Activated CD8-positive, alpha-beta T cell treated with anti-CD3 and anti-CD28 coated beads, Interleukin-2, amount 10 ng/mL, durations not matched to agents 7 days and 5 days (primary cell): ENCODE data around the gene TMPRSS4. TPM values are rescaled to one million over a fixed set of nuclear protein-coding genes. Genes with fewer than 3 reads are reported as not detected.

ENCODE experiments used
- ATAC-seq: fragments of 150-1000 bp; cut with Tn5 transposase; one replicate; pipeline ENCODE4 v1.10.0; 2021; ENCODE audit warnings: moderate library complexity
- CTCF ChIA-PET: fragments of 350-600 bp; sonication (Branson Sonifier 250); formaldehyde crosslinking; loops from one replicate; lab custom pipeline; 2021; ENCODE audit warnings: antibody characterized with exemption; lab: Charles Lee
- POLR2A ChIA-PET: fragments of 350-600 bp; sonication (Branson Sonifier 250); formaldehyde crosslinking; loops from one replicate; lab custom pipeline; 2021; ENCODE audit warnings: antibody characterized with exemption; lab: Charles Lee
- DNase-seq: peaks from one replicate; pipeline ENCODE4 v3.0.0-alpha.2; 2020
- H3K27ac Mint-ChIP-seq: one replicate; pipeline ENCODE4 v1.8.0; 2021; ENCODE audit warnings: mild to moderate bottlenecking, mixed read lengths
- H3K27me3 Mint-ChIP-seq: one replicate; pipeline ENCODE4 v1.8.0; 2021; ENCODE audit warnings: low read depth, mixed read lengths
- H3K36me3 Mint-ChIP-seq: one replicate; pipeline ENCODE4 v1.8.0; 2021; ENCODE audit warnings: low read depth, mixed read lengths
- H3K4me1 Mint-ChIP-seq: one replicate; pipeline ENCODE4 v1.8.0; 2021; ENCODE audit warnings: low read depth, mixed read lengths
- H3K4me3 Mint-ChIP-seq: one replicate; pipeline ENCODE4 v1.8.0; 2021; ENCODE audit warnings: mild to moderate bottlenecking, mixed read lengths
- H3K9me3 Mint-ChIP-seq: one replicate; pipeline ENCODE4 v1.8.0; 2022; ENCODE audit warnings: mixed read lengths; ENCODE audit not compliant: insufficient read depth
- total RNA-seq, 2 experiments: library from RNA; stranded (reverse); gene quantifications; one replicate each; pipeline ENCODE4 v1.2.3, GENCODE V29; 2021

The TMPRSS4 gene
- total RNA-seq, 2 experiments from 2014 or later = 0.37 to 0.50 TPM

GRCh38 chr11:118082880-118083552 lies 6.1 kb downstream of the TMPRSS4 start:
- ChIA-PET POLR2A (interaction anchor here (0.7 kb wide), 1 partner anchor 59 kb away, joined by 3 read pairs; no protein-coding TSS in a partner anchor), CTCF (no interaction called here)
- H3K27me3 Mint-ChIP-seq = peaks cover 8% of the 10 kb centered on the region
- ATAC-seq (no peak), DNase-seq (no peak)
- H3K4me1 Mint-ChIP-seq = no peaks in the 10 kb centered on the region
- H3K9me3 Mint-ChIP-seq = peaks cover 17% of the 10 kb centered on the region
- no peak overlapping the region for H3K27ac Mint-ChIP-seq
- no peak overlapping the region for H3K4me3 Mint-ChIP-seq
- H3K36me3 Mint-ChIP-seq = peaks cover 6% of the 10 kb centered on the region

DNA sequence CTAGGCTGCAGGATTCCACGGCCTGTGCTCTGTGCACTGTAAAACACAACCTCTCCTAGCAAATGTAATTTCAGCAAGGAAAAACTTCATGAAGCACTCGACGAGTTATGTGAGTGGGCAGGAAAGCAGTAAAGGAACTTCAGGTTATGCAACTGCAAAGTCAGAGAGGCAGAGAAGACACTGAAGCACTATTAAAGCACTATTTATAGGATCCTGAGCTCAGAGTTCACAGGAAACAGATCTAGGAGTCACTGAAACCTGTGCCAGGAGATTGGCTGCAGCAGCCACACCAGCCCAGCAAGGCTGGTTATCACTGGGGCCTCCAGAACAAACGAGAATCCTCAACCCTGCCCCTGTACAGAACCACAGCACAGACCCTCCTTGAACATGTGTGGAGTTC lies 7.4 kb downstream of the TMPRSS4 start:
- peaks cover 23% of the 10 kb centered on the region for H3K9me3 Mint-ChIP-seq
- peaks cover 6% of the 10 kb centered on the region for H3K27me3 Mint-ChIP-seq
- DNase-seq (no peak), ATAC-seq (no peak)
- ChIA-PET POLR2A (no interaction called here), CTCF (no interaction called here)
- no peak overlapping the region for H3K27ac Mint-ChIP-seq
- no peak overlapping the region for H3K4me3 Mint-ChIP-seq
- H3K36me3 Mint-ChIP-seq = peaks cover 7% of the 10 kb centered on the region
- no peaks in the 10 kb centered on the region for H3K4me1 Mint-ChIP-seq

- H3K4me3 Mint-ChIP-seq = no peak overlapping the region
- H3K4me1 Mint-ChIP-seq = no peaks in the 10 kb centered on the region
- peaks cover 7% of the 10 kb centered on the region for H3K36me3 Mint-ChIP-seq
- peaks cover 6% of the 10 kb centered on the region for H3K27me3 Mint-ChIP-seq
- ChIA-PET CTCF (no interaction called here), POLR2A (no interaction called here)
- peaks cover 23% of the 10 kb centered on the region for H3K9me3 Mint-ChIP-seq
- no peak overlapping the region for H3K27ac Mint-ChIP-seq
- no peak for ATAC-seq
- DNase-seq = no peak
These were observed 7.8 kb downstream of the TMPRSS4 start for GRCh38 chr11:118084656-118085055.

- Mint-ChIP-seq H3K4me3 (no peak within 1 kb of the TSS), H3K27me3 (peaks cover 5% of the 10 kb centered on the region), H3K4me1 (no peaks in the 10 kb centered on the region), H3K27ac (no peak within 1 kb of the TSS), H3K36me3 (peaks cover 7% of the 10 kb centered on the region), H3K9me3 (peaks cover 23% of the 10 kb centered on the region)
- CTCF ChIA-PET = interaction anchor here (0.6 to 0.8 kb wide), 2 partner anchors 140 to 731 kb away, joined by 3 read pairs; no protein-coding TSS in a partner anchor
- ATAC-seq (no peak), DNase-seq (no peak)
- POLR2A ChIA-PET = no interaction called here
These were observed 10.3 kb downstream of the TMPRSS4 start, which contains the start of gene SMIM35 for GRCh38 chr11:118086913-118087768. TSS of gene SMIM35 (minus strand) at chr11:118086963. CDS start at chr11:118086757, 206 bp downstream.

GRCh38 chr11:118087931-118088330 lies 11.1 kb downstream of the TMPRSS4 start:
- peaks cover 7% of the 10 kb centered on the region for H3K36me3 Mint-ChIP-seq
- DNase-seq = no peak
- H3K9me3 Mint-ChIP-seq = peaks cover 23% of the 10 kb centered on the region
- POLR2A ChIA-PET = no interaction called here
- no peak overlapping the region for H3K4me3 Mint-ChIP-seq
- H3K4me1 Mint-ChIP-seq = no peaks in the 10 kb centered on the region
- ATAC-seq = no peak
- CTCF ChIA-PET = no interaction called here
- H3K27ac Mint-ChIP-seq = no peak overlapping the region
- H3K27me3 Mint-ChIP-seq = peaks cover 5% of the 10 kb centered on the region

- ChIA-PET CTCF (no interaction called here), POLR2A (no interaction called here)
- ATAC-seq (no peak), DNase-seq (no peak)
- Mint-ChIP-seq H3K4me1 (no peaks in the 10 kb centered on the region), H3K27ac (no peak overlapping the region), H3K9me3 (peaks cover 23% of the 10 kb centered on the region), H3K36me3 (peaks cover 7% of the 10 kb centered on the region), H3K27me3 (peaks cover 7% of the 10 kb centered on the region), H3K4me3 (no peak overlapping the region)
These were observed 11.7 kb downstream of the TMPRSS4 start for GRCh38 chr11:118088531-118088930.

DNA sequence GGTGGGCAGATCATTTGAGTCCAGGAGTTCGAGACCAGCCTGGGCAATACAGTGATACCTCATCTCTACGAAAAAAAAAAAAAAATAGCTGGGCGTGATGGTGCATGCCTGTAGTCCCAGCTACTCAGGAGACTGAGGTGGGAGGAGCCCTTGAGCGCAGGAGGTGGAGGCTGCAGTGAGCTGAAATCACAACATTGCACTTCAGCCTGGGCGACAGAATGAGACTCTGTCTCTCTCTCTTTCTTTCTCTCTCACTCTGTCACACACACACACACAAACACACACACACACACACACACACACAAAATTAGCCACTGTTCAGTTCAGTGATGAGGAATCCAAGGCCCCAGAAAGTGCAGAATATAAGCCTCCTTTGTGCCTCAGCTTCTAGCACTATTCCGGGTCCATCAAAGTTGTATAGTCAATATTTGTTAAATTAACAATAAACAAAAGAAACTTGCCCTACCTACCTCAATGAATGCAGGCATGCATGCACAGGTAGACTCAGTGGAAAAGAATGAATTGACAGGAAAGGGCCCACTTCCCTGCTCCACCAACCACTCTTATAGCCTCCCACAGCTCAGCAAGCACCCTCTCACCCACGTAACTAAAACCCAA lies 13.8 kb downstream of the TMPRSS4 start:
- no peaks in the 10 kb centered on the region for H3K4me1 Mint-ChIP-seq
- H3K27ac Mint-ChIP-seq = no peak overlapping the region
- H3K4me3 Mint-ChIP-seq = no peak overlapping the region
- ATAC-seq (no peak), DNase-seq (no peak)
- H3K36me3 Mint-ChIP-seq = peaks cover 7% of the 10 kb centered on the region
- POLR2A ChIA-PET = no interaction called here
- peaks cover 23% of the 10 kb centered on the region for H3K9me3 Mint-ChIP-seq
- CTCF ChIA-PET = interaction anchor here (0.6 kb wide), 1 partner anchor 17 kb away, joined by 3 read pairs; no protein-coding TSS in a partner anchor
- H3K27me3 Mint-ChIP-seq = peaks cover 8% of the 10 kb centered on the region

- peaks cover 18% of the 10 kb centered on the region for H3K9me3 Mint-ChIP-seq
- no peak overlapping the region for H3K4me3 Mint-ChIP-seq
- H3K36me3 Mint-ChIP-seq = peaks cover 5% of the 10 kb centered on the region
- ChIA-PET CTCF (interaction anchor here (0.7 kb wide), 1 partner anchor 38 kb away, joined by 3 read pairs; no protein-coding TSS in a partner anchor), POLR2A (no interaction called here)
- peaks cover 11% of the 10 kb centered on the region for H3K27me3 Mint-ChIP-seq
- ATAC-seq = no peak
- DNase-seq = no peak
- no peaks in the 10 kb centered on the region for H3K4me1 Mint-ChIP-seq
- no peak overlapping the region for H3K27ac Mint-ChIP-seq
These were observed 14.8 kb downstream of the TMPRSS4 start for GRCh38 chr11:118091690-118092089.

GRCh38 chr11:118092907-118093571 lies 16.2 kb downstream of the TMPRSS4 start:
- Mint-ChIP-seq H3K4me1 (no peaks in the 10 kb centered on the region), H3K4me3 (no peak overlapping the region), H3K27ac (no peak overlapping the region), H3K27me3 (peaks cover 16% of the 10 kb centered on the region), H3K36me3 (peaks cover 2% of the 10 kb centered on the region), H3K9me3 (peaks cover 6% of the 10 kb centered on the region)
- DNase-seq (no peak), ATAC-seq (no peak)
- POLR2A ChIA-PET = no interaction called here
- CTCF ChIA-PET = no interaction called here

DNA sequence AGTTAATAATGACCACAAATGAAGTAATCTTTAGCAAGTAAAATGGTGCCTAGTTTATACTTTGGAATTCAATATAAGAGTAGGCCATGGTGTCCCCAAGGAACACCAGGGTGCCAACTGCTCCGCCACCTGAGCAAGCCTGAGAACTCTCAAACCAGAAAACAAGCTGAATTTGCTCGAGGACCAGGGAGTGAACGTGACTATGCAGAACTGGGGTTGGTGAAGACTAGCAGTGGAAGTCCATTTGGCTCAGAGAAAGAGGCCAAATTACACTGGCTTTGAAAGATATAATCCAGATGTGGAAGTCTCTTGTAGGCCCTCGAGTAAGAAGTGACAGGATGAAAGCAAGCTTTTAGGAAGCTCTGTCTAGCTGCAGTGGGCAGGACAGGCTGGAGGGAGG lies 18.6 kb downstream of the TMPRSS4 start:
- no peak for ATAC-seq
- H3K4me3 Mint-ChIP-seq = no peak overlapping the region
- ChIA-PET CTCF (no interaction called here), POLR2A (interaction anchor here (0.6 to 0.9 kb wide), 2 partner anchors 18 to 681 kb away, joined by 3 read pairs; no protein-coding TSS in a partner anchor)
- no peak for DNase-seq
- no peaks in the 10 kb centered on the region for H3K36me3 Mint-ChIP-seq
- no peaks in the 10 kb centered on the region for H3K4me1 Mint-ChIP-seq
- H3K27ac Mint-ChIP-seq = no peak overlapping the region
- no peaks in the 10 kb centered on the region for H3K9me3 Mint-ChIP-seq
- H3K27me3 Mint-ChIP-seq = peaks cover 21% of the 10 kb centered on the region

- Mint-ChIP-seq H3K27ac (no peak overlapping the region), H3K4me3 (no peak overlapping the region), H3K27me3 (peaks cover 20% of the 10 kb centered on the region), H3K4me1 (no peaks in the 10 kb centered on the region), H3K9me3 (no peaks in the 10 kb centered on the region), H3K36me3 (no peaks in the 10 kb centered on the region)
- ATAC-seq (no peak), DNase-seq (no peak)
- ChIA-PET POLR2A (interaction anchor here (0.6 to 0.9 kb wide), 2 partner anchors 18 to 682 kb away, joined by 3 read pairs; no protein-coding TSS in a partner anchor), CTCF (no interaction called here)
These were observed 19.1 kb downstream of the TMPRSS4 start for GRCh38 chr11:118095967-118096367.
